Measurements from ENCODE around the gene TXNRD2.
"Not testable (repeated sequence)": the region's sequence is repeated elsewhere in the genome, so short reads cannot be mapped to it uniquely, and the experiment has no call there.

TXNRD2 gene

DNA sequence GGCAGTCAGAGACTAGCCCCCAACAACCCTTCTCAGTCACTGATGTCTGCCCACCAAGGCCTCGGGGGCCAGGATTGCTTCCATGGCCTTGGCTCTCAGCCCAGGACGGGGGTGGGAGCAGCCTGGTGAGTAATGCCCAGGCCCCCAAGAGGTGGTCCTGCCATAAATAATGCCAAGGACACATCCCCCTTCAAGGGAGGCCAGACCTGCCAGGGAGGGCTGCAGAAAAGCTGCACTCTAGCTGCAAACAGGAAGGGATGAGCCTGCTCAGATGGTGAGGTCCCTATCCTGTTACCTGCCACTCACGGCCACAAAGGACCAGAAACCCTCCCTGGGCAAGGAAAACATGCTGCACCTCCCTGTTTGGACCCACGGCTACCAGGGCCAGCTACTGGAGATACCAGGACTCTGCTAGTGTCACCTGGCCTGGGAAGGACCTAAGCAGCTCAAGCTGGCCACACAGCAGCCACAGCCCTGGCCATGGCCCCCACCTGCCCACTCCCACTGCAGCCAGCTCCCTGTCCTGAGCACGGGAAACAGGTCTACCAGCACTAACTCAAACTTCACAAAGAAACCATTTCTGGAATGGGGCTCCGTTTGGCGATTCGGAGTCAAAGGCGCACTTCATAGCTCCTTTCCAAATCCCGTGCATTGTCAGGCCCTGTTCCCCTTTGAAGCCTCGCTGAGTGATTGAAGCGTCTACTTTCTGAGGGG lies 99.1 kb downstream of the TXNRD2 start:
- DNase-seq, result no peak

DNA sequence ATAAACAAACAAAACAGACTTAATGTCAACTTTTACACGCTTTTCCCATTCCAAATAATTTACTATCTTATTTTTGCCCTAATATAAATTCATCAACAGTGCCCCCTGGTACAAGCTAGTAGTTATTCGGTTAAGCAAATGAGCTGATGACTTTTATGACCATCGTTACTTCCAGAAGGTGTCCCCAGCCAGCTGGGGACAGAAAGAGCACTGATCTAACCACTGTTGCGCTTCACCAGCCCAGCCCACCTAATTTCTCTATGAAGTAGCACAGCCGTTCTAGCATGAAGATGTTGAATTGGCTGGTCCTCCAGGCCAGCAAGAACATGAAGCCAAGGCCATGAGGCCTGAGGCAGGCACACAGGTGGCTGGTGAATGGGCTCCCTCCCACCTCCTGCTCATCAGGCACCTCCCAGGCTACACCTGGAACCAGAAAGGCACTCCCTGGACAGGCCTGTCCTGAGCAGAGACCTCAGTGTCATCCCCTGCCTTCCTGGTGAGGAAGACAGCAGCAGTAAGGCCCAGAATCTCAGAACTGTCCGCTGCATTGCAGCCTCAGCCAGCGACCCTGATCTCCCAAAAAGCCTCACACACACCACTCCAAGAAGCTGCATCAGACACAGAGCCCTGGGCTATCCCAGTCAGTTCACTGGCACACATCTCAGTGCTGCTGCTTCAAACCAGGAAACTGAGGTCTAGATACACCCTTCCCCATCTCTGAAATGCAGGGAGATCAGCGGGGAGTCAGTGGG lies 99.8 kb downstream of the TXNRD2 start:
- DNase-seq, result no peak

DNA sequence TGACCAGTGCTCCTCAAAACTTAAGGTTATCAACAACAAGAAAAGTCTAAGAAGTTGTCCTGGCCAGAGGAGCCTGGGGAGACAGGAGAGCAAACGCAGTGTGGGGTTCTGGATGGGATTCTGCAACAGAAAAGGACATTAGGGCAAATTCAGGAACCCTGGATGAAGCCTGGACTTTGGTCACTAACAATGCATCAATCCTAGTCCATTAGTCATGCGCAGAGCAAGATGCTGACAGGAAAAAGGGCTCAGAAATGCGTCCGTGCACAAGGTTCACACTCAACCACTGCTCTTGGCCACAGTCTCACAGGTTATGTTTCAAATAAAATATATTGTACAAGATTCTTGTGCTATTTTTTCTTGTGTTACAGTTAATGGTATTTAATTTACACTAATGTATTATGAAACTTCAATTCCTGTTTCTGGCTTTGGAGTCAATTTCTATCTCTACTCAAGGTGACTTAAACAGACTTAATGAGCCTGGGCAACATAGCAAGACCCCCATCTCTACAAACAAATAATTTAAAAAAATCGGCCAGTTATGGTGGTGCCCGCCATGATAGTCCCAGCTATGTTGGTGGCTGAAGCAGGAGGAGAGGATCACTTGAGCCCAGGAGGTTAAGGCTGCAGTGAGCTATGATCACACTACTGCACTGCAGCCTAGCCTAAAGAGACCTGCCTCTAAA lies 100.5 kb downstream of the TXNRD2 start:
- DNase-seq, result no peak

GRCh38 chr22:19840059-19840458 lies 101.6 kb downstream of the TXNRD2 start:
- DNase-seq, result no peak

- no peak for DNase-seq
These were observed 103.7 kb downstream of the TXNRD2 start for GRCh38 chr22:19837915-19838314.

GRCh38 chr22:19836512-19836911 lies 105.1 kb downstream of the TXNRD2 start:
- DNase-seq, result no peak

GRCh38 chr22:19834599-19834998 lies 107.0 kb downstream of the TXNRD2 start:
- no peak for DNase-seq

- DNase-seq, result not testable (repeated sequence)
These were observed 108.3 kb downstream of the TXNRD2 start for GRCh38 chr22:19833327-19833726.

GRCh38 chr22:19832476-19833108 lies 109.0 kb downstream of the TXNRD2 start:
- DNase-seq, result no peak

DNA sequence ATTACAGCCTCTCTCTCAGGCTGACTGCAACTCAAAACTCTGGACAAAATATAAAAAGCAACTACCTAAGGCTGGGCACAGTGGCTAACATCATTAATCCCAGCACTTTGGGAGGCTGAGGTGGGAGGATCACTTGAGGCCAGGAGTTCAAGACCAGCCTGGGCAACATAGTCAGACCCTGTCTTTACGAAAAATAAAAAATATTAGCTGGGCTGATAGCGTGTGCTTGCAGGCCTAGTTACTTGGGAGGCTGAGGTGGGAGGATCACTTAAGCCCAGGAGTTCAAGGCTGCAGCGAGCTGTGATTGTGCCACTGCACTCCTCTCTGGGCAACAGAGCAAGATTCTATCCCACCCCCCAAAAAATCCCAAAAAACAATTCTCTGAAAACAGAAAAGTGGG lies 109.6 kb downstream of the TXNRD2 start:
- DNase-seq, result not testable (repeated sequence)

GRCh38 chr22:19831016-19831415 lies 110.6 kb downstream of the TXNRD2 start:
- no peak for DNase-seq

- no peak for DNase-seq
These were observed 113.6 kb downstream of the TXNRD2 start for GRCh38 chr22:19828035-19828401.

DNA sequence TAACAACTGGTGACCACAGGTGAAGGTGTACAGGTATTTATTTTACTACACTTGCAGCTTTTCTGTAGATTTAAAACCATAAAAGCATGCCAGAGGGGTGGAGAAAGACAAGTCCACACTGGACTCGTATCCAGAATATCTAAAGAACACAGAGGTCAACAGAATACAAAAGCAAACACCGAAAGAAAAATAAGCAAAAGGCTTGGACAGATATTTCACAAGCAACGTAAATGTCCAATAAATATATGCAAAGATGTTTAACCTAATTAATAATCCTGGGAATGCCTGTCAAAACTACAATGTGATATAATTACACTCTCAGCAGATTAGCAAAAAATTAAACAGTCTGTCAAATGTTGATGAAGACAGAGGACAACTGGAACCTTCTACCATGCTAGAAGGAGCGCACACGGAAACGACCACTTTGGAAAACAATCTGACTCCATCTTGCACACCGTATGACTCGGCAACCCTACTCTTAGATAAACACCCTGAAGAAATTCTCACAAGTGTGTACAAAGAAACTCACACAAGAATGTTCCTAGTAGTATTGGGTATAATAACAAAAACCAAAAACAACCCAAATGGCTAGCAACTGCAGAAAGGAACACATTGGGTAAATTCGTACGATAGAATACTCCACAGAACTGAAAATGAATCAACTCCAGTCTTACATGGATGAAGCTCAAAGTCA lies 114.1 kb downstream of the TXNRD2 start:
- no peak for DNase-seq

- DNase-seq, result no peak
These were observed 115.0 kb downstream of the TXNRD2 start for GRCh38 chr22:19826619-19826950.

DNA sequence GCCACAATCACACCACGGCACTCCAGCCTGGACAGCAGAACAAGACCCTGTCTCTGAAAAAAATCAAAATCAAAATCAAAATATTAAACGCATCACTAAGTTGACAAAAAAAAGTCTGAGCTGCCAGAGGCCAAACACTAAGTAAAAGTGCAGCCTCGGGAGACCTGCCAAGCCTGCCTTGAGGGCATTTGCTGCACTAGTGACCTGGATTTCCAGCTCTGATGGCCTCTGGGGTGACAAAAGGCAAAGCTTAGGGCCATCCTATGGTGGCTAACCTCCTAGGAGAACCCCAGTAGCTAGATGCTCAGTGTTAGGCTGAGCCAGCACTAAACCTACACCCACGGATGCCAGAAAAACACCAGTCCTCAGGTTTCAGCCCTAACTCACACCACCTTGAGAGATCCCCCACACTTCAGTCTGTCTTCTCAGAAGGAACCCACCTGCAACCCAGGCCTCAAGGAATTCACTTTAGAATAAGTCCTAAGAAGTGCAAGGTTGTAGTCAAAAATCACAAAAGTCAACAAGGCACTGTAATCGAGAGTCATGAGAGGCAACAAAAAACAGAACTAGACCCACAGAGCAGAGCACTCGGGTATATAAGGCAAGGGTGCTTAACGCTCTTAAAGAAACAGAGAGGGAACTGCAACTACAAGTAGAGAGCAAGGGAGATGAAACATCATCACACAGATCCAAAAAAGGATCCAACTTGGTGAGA lies 115.6 kb downstream of the TXNRD2 start:
- no peak for DNase-seq

Measured in NCI-H510A treated with DMSO at 0.1 percent for 48 hours (cell line).